ENCODE data around the gene ACOX1.

GRCh38 chr17:76009447-76009846, 30.5 kb upstream of the ACOX1 start:
- TF ChIP-seq CTCF (conservative IDR thresholded peaks at IDR 0.05; ENCODE audit: low read depth, low read length): no peak
- no peak for TF ChIP-seq EZH2 (IDR thresholded peaks at IDR 0.05; ENCODE audit: borderline replicate concordance, low read depth, low read length, poor library complexity, severe bottlenecking)
